GM18907 (cell line): Measurements from ENCODE around the gene NUP188.
"Not testable (repeated sequence)": the region's sequence is repeated elsewhere in the genome, so short reads cannot be mapped to it uniquely, and the experiment has no call there.

ENCODE experiments used
- ATAC-seq: cut with Tn5 transposase; IDR thresholded peaks from one replicate; pipeline ENCODE4 v1.9.1; 2021; ENCODE audit warnings: mild to moderate bottlenecking, moderate library complexity; ENCODE audit not compliant: unreplicated experiment

Gene NUP188

GRCh38 chr9:129026442-129027223 is 79.1 kb downstream of the NUP188 start:
- no peak for ATAC-seq

- no peak for ATAC-seq
These were observed 79.8 kb downstream of the NUP188 start for GRCh38 chr9:129027224-129027684.

- peak; percentile 40 for ATAC-seq
These were observed 80.2 kb downstream of the NUP188 start for GRCh38 chr9:129027685-129028191.

- peak; percentile 78 for ATAC-seq
These were observed 80.9 kb downstream of the NUP188 start, which contains the start of gene SH3GLB2 for GRCh38 chr9:129028192-129028966. Gene SH3GLB2 (minus strand): TSS chr9:129028331. CDS start chr9:129028154, 177 bp downstream.

GRCh38 chr9:129030191-129030590 is 82.7 kb downstream of the NUP188 start:
- no peak for ATAC-seq

- ATAC-seq, result no peak
These were observed 84.0 kb downstream of the NUP188 start for GRCh38 chr9:129031514-129031913.

- no peak for ATAC-seq
These were observed 85.2 kb downstream of the NUP188 start for GRCh38 chr9:129032541-129033159.

- ATAC-seq, result no peak
These were observed 85.7 kb downstream of the NUP188 start for GRCh38 chr9:129033216-129033615.

- not testable (repeated sequence) for ATAC-seq
These were observed 88.3 kb downstream of the NUP188 start for GRCh38 chr9:129035838-129036237.

- ATAC-seq, result peak; percentile 94
These were observed 88.9 kb downstream of the NUP188 start, which contains the start of gene MIGA2 for GRCh38 chr9:129036241-129036922. Gene MIGA2 (plus strand): TSS chr9:129036626. CDS start chr9:129040595, 3,969 bp downstream.

- peak; percentile 5 for ATAC-seq
These were observed 89.6 kb downstream of the NUP188 start for GRCh38 chr9:129036923-129037766.

- no peak for ATAC-seq
These were observed 90.2 kb downstream of the NUP188 start for GRCh38 chr9:129037767-129038098.

GRCh38 chr9:129038109-129038852 is 90.8 kb downstream of the NUP188 start:
- ATAC-seq, result no peak

GRCh38 chr9:129040113-129040643 is 92.7 kb downstream of the NUP188 start:
- no peak for ATAC-seq

GRCh38 chr9:129042016-129042415 is 94.5 kb downstream of the NUP188 start:
- ATAC-seq, result no peak

- no peak for ATAC-seq
These were observed 105.1 kb downstream of the NUP188 start for GRCh38 chr9:129052592-129052991.

GRCh38 chr9:129053020-129053419 is 105.5 kb downstream of the NUP188 start:
- no peak for ATAC-seq

GRCh38 chr9:129054163-129054851 is 106.8 kb downstream of the NUP188 start:
- ATAC-seq, result no peak
